Liver (tissue), 9 donors: ENCODE measurements around the gene RAPGEF1. TPM values are rescaled to one million over a fixed set of nuclear protein-coding genes. Genes with fewer than 3 reads are reported as not detected.

Source experiments
- DNase-seq: peaks from one replicate; pipeline ENCODE4 v3.0.0-alpha.2; 2017; ENCODE audit warnings: low spot score
- H3K27ac ChIP-seq, 2 donors: one replicate each; pipeline ENCODE4 v1.7.0; 2013; ENCODE audit warnings: inconsistent platforms in 2 of 2, low read length in 2 of 2, control low read depth in 1 of 2, low read depth in 1 of 2, mild to moderate bottlenecking in 1 of 2
- H3K27me3 ChIP-seq, 4 donors: one replicate each; pipeline versions ENCODE4 v1.6.1 to v1.7.0; 2013; ENCODE audit warnings: low read length in 3 of 4, inconsistent platforms in 1 of 4, mild to moderate bottlenecking in 1 of 4, moderate library complexity in 1 of 4; ENCODE audit not compliant: control insufficient read depth in 4 of 4, insufficient read depth in 4 of 4
- H3K36me3 ChIP-seq, 4 donors: one replicate each; pipeline versions ENCODE4 v1.6.1 to v1.7.0; 2013; ENCODE audit warnings: low read length in 3 of 4, mild to moderate bottlenecking in 3 of 4, low read depth in 1 of 4, moderate library complexity in 1 of 4; ENCODE audit not compliant: control insufficient read depth in 4 of 4, insufficient read depth in 3 of 4
- H3K4me1 ChIP-seq, 4 donors: one replicate each; pipeline versions ENCODE4 v1.6.1 to v1.7.0; 2013; ENCODE audit warnings: low read length in 3 of 4, mild to moderate bottlenecking in 3 of 4, moderate library complexity in 1 of 4; ENCODE audit not compliant: control insufficient read depth in 4 of 4, insufficient read depth in 4 of 4
- H3K4me3 ChIP-seq, 3 donors: one replicate each; pipeline versions ENCODE4 v1.6.1 to v1.7.0; 2013; ENCODE audit warnings: low read length in 3 of 3, control low read depth in 1 of 3, low read depth in 1 of 3, mild to moderate bottlenecking in 1 of 3
- H3K9ac ChIP-seq, 2 donors: one replicate each; pipeline ENCODE4 v1.7.0; 2013; ENCODE audit warnings: low read length in 2 of 2, mild to moderate bottlenecking in 2 of 2, moderate library complexity in 2 of 2, control low read depth in 1 of 2, low read depth in 1 of 2
- H3K9me3 ChIP-seq, 4 donors: one replicate each; pipeline versions ENCODE4 v1.6.1 to v1.7.0; 2013; ENCODE audit warnings: low read length in 3 of 4; ENCODE audit not compliant: control insufficient read depth in 4 of 4
- EGR1 ChIP-seq, 2 donors: IDR thresholded peaks; 2 replicates each; pipeline ENCODE4 v1.6.1; 2016 to 2018; ENCODE audit warnings: antibody characterized with exemption in 2 of 2, low read depth in 2 of 2
- FOXA2 ChIP-seq: IDR thresholded peaks from 2 replicates; pipeline ENCODE4 v1.6.1; 2016; ENCODE audit warnings: antibody characterized with exemption
- GABPA ChIP-seq, 2 donors: IDR thresholded peaks in 1 of 2; conservative IDR thresholded peaks in 1 of 2; 2 replicates each; pipeline ENCODE4 v1.6.1; 2016; ENCODE audit warnings: antibody characterized with exemption in 2 of 2, mild to moderate bottlenecking in 1 of 2, moderate library complexity in 1 of 2
- HNF4A ChIP-seq, 2 donors: conservative IDR thresholded peaks; 2 replicates each; pipeline ENCODE4 v1.6.1; 2016; ENCODE audit warnings: antibody characterized with exemption in 2 of 2, mild to moderate bottlenecking in 2 of 2
- HNF4G ChIP-seq: IDR thresholded peaks from 2 replicates; pipeline ENCODE4 v1.6.1; 2016; ENCODE audit warnings: antibody characterized with exemption
- JUND ChIP-seq, 2 donors: IDR thresholded peaks; 2 replicates each; pipeline ENCODE4 v1.6.1; 2016; ENCODE audit warnings: antibody characterized with exemption in 2 of 2
- NR2F2 ChIP-seq: IDR thresholded peaks from 2 replicates; pipeline ENCODE4 v1.6.1; 2016; ENCODE audit warnings: antibody characterized with exemption
- RXRA ChIP-seq, 2 donors: IDR thresholded peaks; 2 replicates each; pipeline ENCODE4 v1.6.1; 2017 to 2018; ENCODE audit warnings: antibody characterized with exemption in 2 of 2, mild to moderate bottlenecking in 1 of 2
- YY1 ChIP-seq: IDR thresholded peaks from 2 replicates; pipeline ENCODE4 v1.6.1; 2016; ENCODE audit warnings: antibody characterized with exemption, mild to moderate bottlenecking
- WGBS: extraction: QIAGEN DNeasy Blood & Tissue Kit; methylation state at CpG from one replicate; pipeline ENCODE4 v1.1.7; 2013; 5-methylcytosine and 5-hydroxymethylcytosine counted together
- polyA plus RNA-seq, 2 donors: library from polyadenylated mRNA; stranded (reverse) in 1 of 2; unstranded in 1 of 2; fragments of 200-250 nt in 1 of 2; fragments of >200 nt in 1 of 2; fragmentation: Nextera tagmentation in 1 of 2; extraction: Ambion mirVana in 1 of 2; gene quantifications; one replicate each; pipeline versions ENCODE4 v1.2.1 to v1.2.3, GENCODE V29; 2013 to 2015
- total RNA-seq, 2 donors: library from RNA; depleted of rRNA; stranded (reverse); fragments of >200 nt; gene quantifications; one replicate each; pipeline ENCODE4 v1.2.3, GENCODE V29; 2014
- TF ChIP-seq, protein P1 (sequence below): fragments of 150-350 bp; IDR thresholded peaks from 2 replicates; pipeline ENCODE4 v1.5.1; 2017; ENCODE audit warnings: improper control_type of control experiment, low read depth, low read length; ENCODE audit not compliant: missing input control
- TF ChIP-seq, protein P2 (sequence below): IDR thresholded peaks from 2 replicates; pipeline ENCODE4 v1.6.1; 2016; ENCODE audit warnings: antibody characterized with exemption
- donor health status: healthy.
- donor health status: healthy.
- donor health status: healthy.
- donor health status: healthy.
- donor health status: healthy.

Gene RAPGEF1
- total and polyA plus RNA-seq, 4 donors: 5.6 to 19.7 (median 16.8) TPM

DNA sequence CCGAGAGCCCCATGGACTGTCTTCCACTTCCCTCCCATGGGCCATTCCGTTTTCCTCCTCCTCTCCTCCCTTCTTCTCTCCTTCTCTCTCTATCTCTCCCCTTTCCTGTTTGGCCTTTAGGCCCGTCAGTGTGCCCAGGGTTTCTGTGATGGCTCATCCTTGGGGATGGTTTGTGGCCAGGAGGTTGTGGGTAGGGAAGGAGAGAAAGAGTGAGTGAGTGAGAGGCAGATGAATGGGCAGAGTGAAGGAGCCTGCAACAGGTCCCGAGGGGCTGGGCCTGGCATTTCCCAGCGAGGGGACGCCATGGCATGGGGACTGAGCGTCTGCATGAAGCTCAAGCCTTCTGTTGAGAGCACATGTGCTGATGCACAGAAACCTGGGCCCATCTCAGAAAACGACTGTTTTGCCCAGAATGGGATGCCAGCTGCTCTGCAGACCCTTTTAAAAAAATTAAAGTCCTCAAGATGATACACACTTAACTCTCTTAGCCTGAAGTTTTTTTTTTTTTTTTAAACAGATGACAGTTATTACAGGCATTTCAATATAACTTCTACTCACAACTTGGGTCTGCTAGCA, 125.4 kb downstream of the RAPGEF1 start:
- Histone ChIP-seq H3K9me3 (no peaks in the 10 kb centered on the region), H3K27ac (no peak overlapping the region), H3K9ac (no peak overlapping the region), H3K36me3 (peaks cover 0 to 26% (median 14%) of the 10 kb centered on the region in 4 donors), H3K27me3 (no peaks in the 10 kb centered on the region), H3K4me3 (no peak overlapping the region), H3K4me1 (peaks cover 0 to under 1% (median 0%) of the 10 kb centered on the region in 4 donors)
- DNase-seq: no peak
- 95% methylated on average over 8 of the region's 8 CpGs for WGBS
- no peak for TF ChIP-seq EGR1 (IDR thresholded peaks at IDR 0.05; ENCODE audit: low read depth in 2 of 2)

DNA sequence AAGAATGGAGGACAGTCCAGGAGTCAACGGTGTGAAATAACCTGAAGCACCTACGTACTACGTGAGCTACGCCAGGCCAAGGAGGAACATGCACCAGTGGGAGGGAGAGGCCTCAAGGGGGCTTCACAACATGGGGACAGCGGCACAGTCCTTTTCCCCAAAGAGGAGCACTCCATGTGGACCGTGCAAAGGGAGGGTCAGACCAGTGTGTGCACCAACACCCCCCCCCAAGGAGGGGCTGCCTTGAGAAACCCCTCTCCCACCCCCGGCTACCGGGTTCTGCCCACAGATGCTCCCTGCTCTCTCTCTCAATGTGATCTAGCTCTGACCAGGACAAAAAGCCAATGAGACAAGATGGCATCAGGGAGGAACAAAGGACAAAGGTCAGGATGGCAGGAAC, 126.0 kb downstream of the RAPGEF1 start:
- DNase-seq: no peak
- no peak overlapping the region for H3K9ac ChIP-seq
- H3K4me3 ChIP-seq: no peak overlapping the region
- H3K27me3 ChIP-seq: no peaks in the 10 kb centered on the region
- TF ChIP-seq, protein P1, sequence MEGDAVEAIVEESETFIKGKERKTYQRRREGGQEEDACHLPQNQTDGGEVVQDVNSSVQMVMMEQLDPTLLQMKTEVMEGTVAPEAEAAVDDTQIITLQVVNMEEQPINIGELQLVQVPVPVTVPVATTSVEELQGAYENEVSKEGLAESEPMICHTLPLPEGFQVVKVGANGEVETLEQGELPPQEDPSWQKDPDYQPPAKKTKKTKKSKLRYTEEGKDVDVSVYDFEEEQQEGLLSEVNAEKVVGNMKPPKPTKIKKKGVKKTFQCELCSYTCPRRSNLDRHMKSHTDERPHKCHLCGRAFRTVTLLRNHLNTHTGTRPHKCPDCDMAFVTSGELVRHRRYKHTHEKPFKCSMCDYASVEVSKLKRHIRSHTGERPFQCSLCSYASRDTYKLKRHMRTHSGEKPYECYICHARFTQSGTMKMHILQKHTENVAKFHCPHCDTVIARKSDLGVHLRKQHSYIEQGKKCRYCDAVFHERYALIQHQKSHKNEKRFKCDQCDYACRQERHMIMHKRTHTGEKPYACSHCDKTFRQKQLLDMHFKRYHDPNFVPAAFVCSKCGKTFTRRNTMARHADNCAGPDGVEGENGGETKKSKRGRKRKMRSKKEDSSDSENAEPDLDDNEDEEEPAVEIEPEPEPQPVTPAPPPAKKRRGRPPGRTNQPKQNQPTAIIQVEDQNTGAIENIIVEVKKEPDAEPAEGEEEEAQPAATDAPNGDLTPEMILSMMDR: no peak
- TF ChIP-seq HNF4G (no peak), GABPA (IDR thresholded peaks at IDR 0.05 in 1 of 2, conservative IDR thresholded peaks at IDR 0.05 in 1 of 2) (no peak), EGR1 (IDR thresholded peaks at IDR 0.05; ENCODE audit: low read depth in 2 of 2) (no peak), YY1 (no peak), JUND (IDR thresholded peaks at IDR 0.05) (no peak), NR2F2 (no peak), HNF4A (conservative IDR thresholded peaks at IDR 0.05) (no peak)
- TF ChIP-seq, protein P2, sequence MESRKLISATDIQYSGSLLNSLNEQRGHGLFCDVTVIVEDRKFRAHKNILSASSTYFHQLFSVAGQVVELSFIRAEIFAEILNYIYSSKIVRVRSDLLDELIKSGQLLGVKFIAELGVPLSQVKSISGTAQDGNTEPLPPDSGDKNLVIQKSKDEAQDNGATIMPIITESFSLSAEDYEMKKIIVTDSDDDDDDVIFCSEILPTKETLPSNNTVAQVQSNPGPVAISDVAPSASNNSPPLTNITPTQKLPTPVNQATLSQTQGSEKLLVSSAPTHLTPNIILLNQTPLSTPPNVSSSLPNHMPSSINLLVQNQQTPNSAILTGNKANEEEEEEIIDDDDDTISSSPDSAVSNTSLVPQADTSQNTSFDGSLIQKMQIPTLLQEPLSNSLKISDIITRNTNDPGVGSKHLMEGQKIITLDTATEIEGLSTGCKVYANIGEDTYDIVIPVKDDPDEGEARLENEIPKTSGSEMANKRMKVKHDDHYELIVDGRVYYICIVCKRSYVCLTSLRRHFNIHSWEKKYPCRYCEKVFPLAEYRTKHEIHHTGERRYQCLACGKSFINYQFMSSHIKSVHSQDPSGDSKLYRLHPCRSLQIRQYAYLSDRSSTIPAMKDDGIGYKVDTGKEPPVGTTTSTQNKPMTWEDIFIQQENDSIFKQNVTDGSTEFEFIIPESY: no peak
- WGBS: 97% methylated on average over 8 of the region's 8 CpGs
- H3K4me1 ChIP-seq: peaks cover 0 to 5% (median 2%) of the 10 kb centered on the region in 4 donors
- no peak overlapping the region for H3K27ac ChIP-seq
- H3K9me3 ChIP-seq: no peaks in the 10 kb centered on the region
- peaks cover 0 to 24% (median 11%) of the 10 kb centered on the region in 4 donors for H3K36me3 ChIP-seq

DNA sequence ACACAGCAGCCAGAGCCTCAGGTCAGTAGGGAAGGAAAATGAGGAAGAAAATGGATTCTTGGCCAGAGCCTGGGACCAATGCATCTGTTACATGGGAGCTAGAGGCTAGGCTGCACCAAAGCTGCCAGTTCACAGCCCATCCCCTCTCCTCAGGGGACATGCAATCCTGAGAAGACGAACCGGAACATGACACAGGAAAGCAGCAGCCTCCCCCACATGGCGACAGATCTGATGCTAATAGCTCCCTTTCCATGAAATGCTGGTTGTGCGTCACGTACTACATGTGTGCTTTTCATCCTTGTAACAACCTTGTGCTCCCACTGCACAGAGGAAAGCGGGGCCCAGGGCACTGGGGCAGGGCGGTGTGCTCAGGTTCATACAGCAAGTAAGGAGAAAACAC, 127.0 kb downstream of the RAPGEF1 start:
- no peak for TF ChIP-seq RXRA (IDR thresholded peaks at IDR 0.05)
- no peak for TF ChIP-seq HNF4A (conservative IDR thresholded peaks at IDR 0.05)
- no peak for TF ChIP-seq FOXA2
- TF ChIP-seq NR2F2: no peak
- Histone ChIP-seq H3K4me1 (peaks cover 0 to 7% (median 2%) of the 10 kb centered on the region in 4 donors), H3K27ac (no peak overlapping the region), H3K4me3 (no peak overlapping the region), H3K27me3 (no peaks in the 10 kb centered on the region), H3K9me3 (no peaks in the 10 kb centered on the region), H3K9ac (no peak overlapping the region), H3K36me3 (peaks cover 0 to 24% (median 11%) of the 10 kb centered on the region in 4 donors)
- DNase-seq: no peak
- 99% methylated on average over 7 of the region's 7 CpGs for WGBS
